ENCODE results near the gene ITPRIPL2. TPM values are rescaled to one million over a fixed set of nuclear protein-coding genes. Genes with fewer than 3 reads are reported as not detected.

Gene ITPRIPL2
- total and polyA plus RNA-seq, 2 of the 13 experiments (the other 11 are each of a cell fraction or from before 2014, with no cell fraction given) = 5.9 to 12.6 TPM

DNA sequence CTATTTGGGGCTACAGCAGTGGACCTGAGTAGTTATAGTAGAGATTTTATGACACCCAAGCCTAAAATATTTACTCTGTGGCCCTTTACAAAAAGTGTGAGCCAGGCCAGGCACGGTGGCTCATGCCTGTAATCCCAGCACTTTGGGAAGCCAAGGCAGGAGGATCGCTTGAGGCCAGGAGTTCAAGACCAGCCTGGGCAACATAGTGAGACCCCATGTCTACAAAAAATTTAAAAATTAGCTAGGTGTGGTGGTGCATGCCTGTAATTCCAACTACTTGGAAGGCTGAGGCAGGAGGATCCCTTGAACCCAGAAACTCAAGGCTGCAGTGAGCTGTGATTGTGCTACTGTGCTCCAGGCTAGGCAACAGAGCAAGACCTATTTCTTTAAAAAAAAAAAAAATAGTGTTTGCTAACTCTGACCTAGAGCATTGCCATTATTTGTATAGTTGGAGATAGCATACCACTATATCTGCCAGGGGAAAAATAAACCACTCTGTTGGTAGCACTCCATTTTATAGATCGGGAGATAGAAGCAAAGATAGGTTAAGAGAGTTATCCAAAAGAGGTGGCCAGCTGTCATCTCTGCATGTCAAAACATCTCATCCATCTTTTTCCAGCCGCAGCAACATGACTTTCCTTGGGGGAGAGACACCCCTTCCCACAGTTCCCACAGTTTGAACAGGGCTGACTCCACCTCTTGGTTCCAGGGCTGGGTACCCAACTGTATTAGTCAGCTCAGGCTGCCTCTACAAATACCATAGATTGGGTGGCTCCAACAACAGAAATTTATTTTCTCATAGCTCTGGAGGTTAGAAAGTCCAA, 3.0 kb upstream of the ITPRIPL2 start (continued):
- TF ChIP-seq, protein P1, sequence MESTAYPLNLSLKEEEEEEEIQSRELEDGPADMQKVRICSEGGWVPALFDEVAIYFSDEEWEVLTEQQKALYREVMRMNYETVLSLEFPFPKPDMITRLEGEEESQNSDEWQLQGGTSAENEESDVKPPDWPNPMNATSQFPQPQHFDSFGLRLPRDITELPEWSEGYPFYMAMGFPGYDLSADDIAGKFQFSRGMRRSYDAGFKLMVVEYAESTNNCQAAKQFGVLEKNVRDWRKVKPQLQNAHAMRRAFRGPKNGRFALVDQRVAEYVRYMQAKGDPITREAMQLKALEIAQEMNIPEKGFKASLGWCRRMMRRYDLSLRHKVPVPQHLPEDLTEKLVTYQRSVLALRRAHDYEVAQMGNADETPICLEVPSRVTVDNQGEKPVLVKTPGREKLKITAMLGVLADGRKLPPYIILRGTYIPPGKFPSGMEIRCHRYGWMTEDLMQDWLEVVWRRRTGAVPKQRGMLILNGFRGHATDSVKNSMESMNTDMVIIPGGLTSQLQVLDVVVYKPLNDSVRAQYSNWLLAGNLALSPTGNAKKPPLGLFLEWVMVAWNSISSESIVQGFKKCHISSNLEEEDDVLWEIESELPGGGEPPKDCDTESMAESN (CRISPR knock-in tag; conservative IDR thresholded peaks at IDR 0.05) = no peak
- TF ChIP-seq JARID2 (CRISPR knock-in tag; IDR thresholded peaks at IDR 0.05; ENCODE audit: insufficient replicate concordance) = no peak
- TF ChIP-seq, protein P2, sequence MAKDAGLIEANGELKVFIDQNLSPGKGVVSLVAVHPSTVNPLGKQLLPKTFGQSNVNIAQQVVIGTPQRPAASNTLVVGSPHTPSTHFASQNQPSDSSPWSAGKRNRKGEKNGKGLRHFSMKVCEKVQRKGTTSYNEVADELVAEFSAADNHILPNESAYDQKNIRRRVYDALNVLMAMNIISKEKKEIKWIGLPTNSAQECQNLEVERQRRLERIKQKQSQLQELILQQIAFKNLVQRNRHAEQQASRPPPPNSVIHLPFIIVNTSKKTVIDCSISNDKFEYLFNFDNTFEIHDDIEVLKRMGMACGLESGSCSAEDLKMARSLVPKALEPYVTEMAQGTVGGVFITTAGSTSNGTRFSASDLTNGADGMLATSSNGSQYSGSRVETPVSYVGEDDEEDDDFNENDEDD (CRISPR knock-in tag; IDR thresholded peaks at IDR 0.05; ENCODE audit: borderline replicate concordance) = no peak
- TF ChIP-seq ZBTB1 (CRISPR knock-in tag; IDR thresholded peaks at IDR 0.05; ENCODE audit: borderline replicate concordance) = no peak
- no peak for TF ChIP-seq ARNT2 (CRISPR knock-in tag; IDR thresholded peaks at IDR 0.05; ENCODE audit: low read depth)
- TF ChIP-seq, protein P3, sequence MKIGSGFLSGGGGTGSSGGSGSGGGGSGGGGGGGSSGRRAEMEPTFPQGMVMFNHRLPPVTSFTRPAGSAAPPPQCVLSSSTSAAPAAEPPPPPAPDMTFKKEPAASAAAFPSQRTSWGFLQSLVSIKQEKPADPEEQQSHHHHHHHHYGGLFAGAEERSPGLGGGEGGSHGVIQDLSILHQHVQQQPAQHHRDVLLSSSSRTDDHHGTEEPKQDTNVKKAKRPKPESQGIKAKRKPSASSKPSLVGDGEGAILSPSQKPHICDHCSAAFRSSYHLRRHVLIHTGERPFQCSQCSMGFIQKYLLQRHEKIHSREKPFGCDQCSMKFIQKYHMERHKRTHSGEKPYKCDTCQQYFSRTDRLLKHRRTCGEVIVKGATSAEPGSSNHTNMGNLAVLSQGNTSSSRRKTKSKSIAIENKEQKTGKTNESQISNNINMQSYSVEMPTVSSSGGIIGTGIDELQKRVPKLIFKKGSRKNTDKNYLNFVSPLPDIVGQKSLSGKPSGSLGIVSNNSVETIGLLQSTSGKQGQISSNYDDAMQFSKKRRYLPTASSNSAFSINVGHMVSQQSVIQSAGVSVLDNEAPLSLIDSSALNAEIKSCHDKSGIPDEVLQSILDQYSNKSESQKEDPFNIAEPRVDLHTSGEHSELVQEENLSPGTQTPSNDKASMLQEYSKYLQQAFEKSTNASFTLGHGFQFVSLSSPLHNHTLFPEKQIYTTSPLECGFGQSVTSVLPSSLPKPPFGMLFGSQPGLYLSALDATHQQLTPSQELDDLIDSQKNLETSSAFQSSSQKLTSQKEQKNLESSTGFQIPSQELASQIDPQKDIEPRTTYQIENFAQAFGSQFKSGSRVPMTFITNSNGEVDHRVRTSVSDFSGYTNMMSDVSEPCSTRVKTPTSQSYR (CRISPR knock-in tag; IDR thresholded peaks at IDR 0.05; ENCODE audit: borderline replicate concordance) = no peak
- TF ChIP-seq, protein P4, sequence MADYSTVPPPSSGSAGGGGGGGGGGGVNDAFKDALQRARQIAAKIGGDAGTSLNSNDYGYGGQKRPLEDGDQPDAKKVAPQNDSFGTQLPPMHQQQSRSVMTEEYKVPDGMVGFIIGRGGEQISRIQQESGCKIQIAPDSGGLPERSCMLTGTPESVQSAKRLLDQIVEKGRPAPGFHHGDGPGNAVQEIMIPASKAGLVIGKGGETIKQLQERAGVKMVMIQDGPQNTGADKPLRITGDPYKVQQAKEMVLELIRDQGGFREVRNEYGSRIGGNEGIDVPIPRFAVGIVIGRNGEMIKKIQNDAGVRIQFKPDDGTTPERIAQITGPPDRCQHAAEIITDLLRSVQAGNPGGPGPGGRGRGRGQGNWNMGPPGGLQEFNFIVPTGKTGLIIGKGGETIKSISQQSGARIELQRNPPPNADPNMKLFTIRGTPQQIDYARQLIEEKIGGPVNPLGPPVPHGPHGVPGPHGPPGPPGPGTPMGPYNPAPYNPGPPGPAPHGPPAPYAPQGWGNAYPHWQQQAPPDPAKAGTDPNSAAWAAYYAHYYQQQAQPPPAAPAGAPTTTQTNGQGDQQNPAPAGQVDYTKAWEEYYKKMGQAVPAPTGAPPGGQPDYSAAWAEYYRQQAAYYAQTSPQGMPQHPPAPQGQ (CRISPR knock-in tag; IDR thresholded peaks at IDR 0.05; ENCODE audit: borderline replicate concordance) = no peak
- TF ChIP-seq, protein P5, sequence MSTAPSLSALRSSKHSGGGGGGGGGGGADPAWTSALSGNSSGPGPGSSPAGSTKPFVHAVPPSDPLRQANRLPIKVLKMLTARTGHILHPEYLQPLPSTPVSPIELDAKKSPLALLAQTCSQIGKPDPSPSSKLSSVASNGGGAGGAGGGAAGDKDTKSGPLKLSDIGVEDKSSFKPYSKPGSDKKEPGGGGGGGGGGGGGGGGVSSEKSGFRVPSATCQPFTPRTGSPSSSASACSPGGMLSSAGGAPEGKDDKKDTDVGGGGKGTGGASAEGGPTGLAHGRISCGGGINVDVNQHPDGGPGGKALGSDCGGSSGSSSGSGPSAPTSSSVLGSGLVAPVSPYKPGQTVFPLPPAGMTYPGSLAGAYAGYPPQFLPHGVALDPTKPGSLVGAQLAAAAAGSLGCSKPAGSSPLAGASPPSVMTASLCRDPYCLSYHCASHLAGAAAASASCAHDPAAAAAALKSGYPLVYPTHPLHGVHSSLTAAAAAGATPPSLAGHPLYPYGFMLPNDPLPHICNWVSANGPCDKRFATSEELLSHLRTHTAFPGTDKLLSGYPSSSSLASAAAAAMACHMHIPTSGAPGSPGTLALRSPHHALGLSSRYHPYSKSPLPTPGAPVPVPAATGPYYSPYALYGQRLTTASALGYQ (CRISPR knock-in tag; IDR thresholded peaks at IDR 0.05) = no peak
- TF ChIP-seq, protein P6, sequence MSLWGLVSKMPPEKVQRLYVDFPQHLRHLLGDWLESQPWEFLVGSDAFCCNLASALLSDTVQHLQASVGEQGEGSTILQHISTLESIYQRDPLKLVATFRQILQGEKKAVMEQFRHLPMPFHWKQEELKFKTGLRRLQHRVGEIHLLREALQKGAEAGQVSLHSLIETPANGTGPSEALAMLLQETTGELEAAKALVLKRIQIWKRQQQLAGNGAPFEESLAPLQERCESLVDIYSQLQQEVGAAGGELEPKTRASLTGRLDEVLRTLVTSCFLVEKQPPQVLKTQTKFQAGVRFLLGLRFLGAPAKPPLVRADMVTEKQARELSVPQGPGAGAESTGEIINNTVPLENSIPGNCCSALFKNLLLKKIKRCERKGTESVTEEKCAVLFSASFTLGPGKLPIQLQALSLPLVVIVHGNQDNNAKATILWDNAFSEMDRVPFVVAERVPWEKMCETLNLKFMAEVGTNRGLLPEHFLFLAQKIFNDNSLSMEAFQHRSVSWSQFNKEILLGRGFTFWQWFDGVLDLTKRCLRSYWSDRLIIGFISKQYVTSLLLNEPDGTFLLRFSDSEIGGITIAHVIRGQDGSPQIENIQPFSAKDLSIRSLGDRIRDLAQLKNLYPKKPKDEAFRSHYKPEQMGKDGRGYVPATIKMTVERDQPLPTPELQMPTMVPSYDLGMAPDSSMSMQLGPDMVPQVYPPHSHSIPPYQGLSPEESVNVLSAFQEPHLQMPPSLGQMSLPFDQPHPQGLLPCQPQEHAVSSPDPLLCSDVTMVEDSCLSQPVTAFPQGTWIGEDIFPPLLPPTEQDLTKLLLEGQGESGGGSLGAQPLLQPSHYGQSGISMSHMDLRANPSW (CRISPR knock-in tag; IDR thresholded peaks at IDR 0.05; ENCODE audit: borderline replicate concordance) = no peak
- no peak for TF ChIP-seq ZNF253 (CRISPR knock-in tag; IDR thresholded peaks at IDR 0.05; ENCODE audit: borderline replicate concordance)
- no peak for TF ChIP-seq MATR3 (CRISPR knock-in tag; IDR thresholded peaks at IDR 0.05)
- no peak for TF ChIP-seq DNMT3B (CRISPR knock-in tag; conservative IDR thresholded peaks at IDR 0.05)
- TF ChIP-seq, protein P7, sequence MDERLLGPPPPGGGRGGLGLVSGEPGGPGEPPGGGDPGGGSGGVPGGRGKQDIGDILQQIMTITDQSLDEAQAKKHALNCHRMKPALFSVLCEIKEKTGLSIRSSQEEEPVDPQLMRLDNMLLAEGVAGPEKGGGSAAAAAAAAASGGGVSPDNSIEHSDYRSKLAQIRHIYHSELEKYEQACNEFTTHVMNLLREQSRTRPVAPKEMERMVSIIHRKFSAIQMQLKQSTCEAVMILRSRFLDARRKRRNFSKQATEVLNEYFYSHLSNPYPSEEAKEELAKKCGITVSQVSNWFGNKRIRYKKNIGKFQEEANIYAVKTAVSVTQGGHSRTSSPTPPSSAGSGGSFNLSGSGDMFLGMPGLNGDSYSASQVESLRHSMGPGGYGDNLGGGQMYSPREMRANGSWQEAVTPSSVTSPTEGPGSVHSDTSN (CRISPR knock-in tag; IDR thresholded peaks at IDR 0.05) = no peak

Measured in HepG2 (cell line).